Measurements from ENCODE around the gene MDFIC2.

DNA sequence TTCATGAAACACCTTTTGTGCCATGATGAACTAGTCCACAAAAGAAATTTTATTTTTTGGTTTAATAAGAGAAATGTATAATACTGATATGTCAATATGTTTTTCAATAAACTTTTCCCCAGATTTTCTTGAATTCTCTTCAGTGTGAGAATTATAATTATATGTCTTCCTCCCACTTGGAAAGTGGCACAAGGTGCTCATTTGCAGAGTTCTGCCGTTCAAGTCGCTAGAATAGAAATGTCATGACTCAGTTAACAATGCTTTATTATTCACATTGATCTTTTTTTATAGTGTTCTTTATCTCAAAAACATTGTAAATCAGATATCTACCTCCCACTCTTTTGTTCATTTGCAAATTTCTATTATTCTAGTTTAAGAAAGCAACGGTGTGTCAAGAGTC, 87.3 kb downstream of the MDFIC2 start:
- TF ChIP-seq, protein P1, sequence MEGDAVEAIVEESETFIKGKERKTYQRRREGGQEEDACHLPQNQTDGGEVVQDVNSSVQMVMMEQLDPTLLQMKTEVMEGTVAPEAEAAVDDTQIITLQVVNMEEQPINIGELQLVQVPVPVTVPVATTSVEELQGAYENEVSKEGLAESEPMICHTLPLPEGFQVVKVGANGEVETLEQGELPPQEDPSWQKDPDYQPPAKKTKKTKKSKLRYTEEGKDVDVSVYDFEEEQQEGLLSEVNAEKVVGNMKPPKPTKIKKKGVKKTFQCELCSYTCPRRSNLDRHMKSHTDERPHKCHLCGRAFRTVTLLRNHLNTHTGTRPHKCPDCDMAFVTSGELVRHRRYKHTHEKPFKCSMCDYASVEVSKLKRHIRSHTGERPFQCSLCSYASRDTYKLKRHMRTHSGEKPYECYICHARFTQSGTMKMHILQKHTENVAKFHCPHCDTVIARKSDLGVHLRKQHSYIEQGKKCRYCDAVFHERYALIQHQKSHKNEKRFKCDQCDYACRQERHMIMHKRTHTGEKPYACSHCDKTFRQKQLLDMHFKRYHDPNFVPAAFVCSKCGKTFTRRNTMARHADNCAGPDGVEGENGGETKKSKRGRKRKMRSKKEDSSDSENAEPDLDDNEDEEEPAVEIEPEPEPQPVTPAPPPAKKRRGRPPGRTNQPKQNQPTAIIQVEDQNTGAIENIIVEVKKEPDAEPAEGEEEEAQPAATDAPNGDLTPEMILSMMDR (IDR thresholded peaks at IDR 0.05) = no peak
- no peak for TF ChIP-seq POLR2AphosphoS5 (IDR thresholded peaks at IDR 0.05; ENCODE audit: insufficient read depth in 1 of 2, low read depth in 1 of 2)

Measured in vagina (tissue), 2 donors.